Skeletal muscle satellite cell (primary cell): ENCODE results near the gene CTIF.

Experiments
- H3K27me3 ChIP-seq: 2 replicates; pipeline ENCODE4 v1.7.0; 2013; ENCODE audit warnings: low read length; ENCODE audit not compliant: control insufficient read depth, insufficient read depth
- H3K36me3 ChIP-seq: 2 replicates; pipeline ENCODE4 v1.7.0; 2013; ENCODE audit warnings: mild to moderate bottlenecking, control low read depth, low read length; ENCODE audit not compliant: insufficient read depth
- H3K4me1 ChIP-seq: 2 replicates; pipeline ENCODE4 v1.7.0; 2013; ENCODE audit warnings: low read length; ENCODE audit not compliant: control insufficient read depth, insufficient read depth
- H3K4me2 ChIP-seq: 2 replicates; pipeline ENCODE4 v1.7.0; 2013; ENCODE audit warnings: mild to moderate bottlenecking, low read length
- H3K4me3 ChIP-seq: 2 replicates; pipeline ENCODE4 v1.7.0; 2013; ENCODE audit warnings: low read length
- H3K9ac ChIP-seq: 2 replicates; pipeline ENCODE4 v1.7.0; 2013; ENCODE audit warnings: mild to moderate bottlenecking, low read depth, low read length, moderate library complexity
- H3K9me3 ChIP-seq: replicated peaks from 2 replicates; pipeline ENCODE4 v1.7.0; 2013; ENCODE audit warnings: mild to moderate bottlenecking, control low read depth, low read length

The CTIF gene

DNA sequence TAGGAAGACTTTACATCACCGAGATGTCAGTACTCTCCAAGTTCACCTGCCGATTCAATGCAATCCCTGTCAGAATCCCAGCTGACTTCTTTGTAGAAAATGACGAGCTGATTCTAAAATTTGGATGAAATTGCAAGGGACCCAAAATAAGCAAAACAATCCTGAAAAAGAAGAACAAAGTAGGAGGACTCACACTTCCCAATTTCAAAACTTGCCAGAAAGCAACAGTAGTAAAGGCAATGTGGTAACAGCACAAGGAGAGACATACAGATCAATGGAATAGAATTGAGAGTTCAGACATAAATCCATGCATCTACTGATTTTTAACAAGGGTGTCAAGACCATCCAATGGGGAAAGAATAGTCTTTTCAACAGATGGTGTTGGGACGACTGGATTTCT lies 359.7 kb downstream of the CTIF start:
- Histone ChIP-seq H3K4me2 (no peak overlapping the region), H3K9me3 (no peaks in the 10 kb centered on the region), H3K36me3 (no peaks in the 10 kb centered on the region), H3K27me3 (no peaks in the 10 kb centered on the region), H3K4me3 (no peak overlapping the region), H3K9ac (no peak overlapping the region), H3K4me1 (peaks cover 33% of the 10 kb centered on the region)

- Histone ChIP-seq H3K36me3 (no peaks in the 10 kb centered on the region), H3K4me2 (no peak overlapping the region), H3K9ac (no peak overlapping the region), H3K9me3 (peaks cover 3% of the 10 kb centered on the region), H3K4me3 (no peak overlapping the region), H3K4me1 (peaks cover 45% of the 10 kb centered on the region), H3K27me3 (no peaks in the 10 kb centered on the region)
Measured at GRCh38 chr18:48899558-48900174, 360.8 kb downstream of the CTIF start.

DNA sequence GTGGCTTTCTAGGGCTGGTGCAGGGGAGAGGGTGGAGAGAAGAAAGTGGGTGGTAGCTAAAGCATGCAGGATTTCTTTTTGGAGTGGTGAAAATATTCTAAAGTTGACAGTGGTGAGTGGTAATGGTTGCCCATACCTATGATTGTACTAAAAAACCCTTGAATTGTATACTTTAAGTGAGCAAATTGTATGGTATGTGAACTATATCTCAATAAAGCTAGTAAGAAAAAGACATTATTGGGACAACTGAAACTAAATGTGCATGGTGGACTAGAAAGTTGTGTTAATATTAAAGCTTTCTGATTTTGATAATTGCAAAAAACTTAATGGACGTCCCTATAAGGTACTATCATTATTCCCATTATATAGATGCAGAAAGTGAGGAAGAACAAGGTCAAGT lies 361.6 kb downstream of the CTIF start:
- Histone ChIP-seq H3K27me3 (no peaks in the 10 kb centered on the region), H3K4me1 (peaks cover 50% of the 10 kb centered on the region)

DNA sequence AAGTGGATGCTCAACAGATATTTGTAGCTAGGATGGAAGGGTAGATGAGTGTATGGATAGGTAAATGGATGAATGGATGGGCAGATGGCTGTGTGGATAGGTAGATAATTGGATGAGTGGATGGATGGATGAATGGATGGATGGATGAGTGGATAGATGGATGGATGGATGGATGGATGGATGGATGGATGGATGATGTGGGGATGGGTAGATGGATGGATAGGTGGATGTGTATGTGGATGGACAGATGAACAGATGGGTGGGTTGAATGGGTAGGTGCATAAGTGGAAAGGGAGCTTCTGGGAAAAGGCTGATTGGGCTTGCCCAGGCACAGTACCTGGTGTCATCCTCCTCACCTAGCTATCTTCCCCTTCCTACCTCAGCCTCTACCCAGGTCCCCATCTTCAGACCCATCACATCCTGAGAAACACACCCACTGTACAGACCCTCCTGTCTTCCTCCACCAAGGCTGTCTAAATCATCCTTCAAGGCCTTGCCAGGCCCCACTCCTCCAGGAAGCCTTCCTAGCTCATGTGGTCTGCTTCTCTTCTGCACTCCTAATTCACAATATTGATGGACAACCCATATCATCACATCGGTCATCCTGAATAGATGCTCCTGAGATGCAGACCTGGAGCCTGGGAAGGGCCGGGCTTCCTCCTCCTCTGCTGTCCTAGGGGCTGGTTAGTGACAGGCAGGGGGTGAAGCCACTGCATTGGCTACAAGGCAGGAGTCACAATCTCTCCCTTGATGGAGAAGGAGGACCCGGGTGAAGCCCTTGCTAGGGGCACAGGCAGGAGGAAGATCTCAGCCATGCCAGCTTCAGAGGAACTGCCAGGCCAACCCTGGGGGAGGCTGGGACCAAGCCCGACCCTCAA lies 362.6 kb downstream of the CTIF start:
- H3K9ac ChIP-seq: peak overlapping the region; percentile 83
- no peaks in the 10 kb centered on the region for H3K27me3 ChIP-seq
- peaks cover 9% of the 10 kb centered on the region for H3K9me3 ChIP-seq
- H3K4me3 ChIP-seq: no peak overlapping the region
- H3K36me3 ChIP-seq: no peaks in the 10 kb centered on the region
- peaks cover 54% of the 10 kb centered on the region for H3K4me1 ChIP-seq
- H3K4me2 ChIP-seq: peak overlapping the region; percentile 52

More for the DNA sequence above, 361.6 kb downstream of the CTIF start:
- Histone ChIP-seq H3K36me3 (no peaks in the 10 kb centered on the region), H3K9me3 (peaks cover 9% of the 10 kb centered on the region), H3K4me2 (no peak overlapping the region), H3K4me3 (no peak overlapping the region), H3K9ac (no peak overlapping the region)

DNA sequence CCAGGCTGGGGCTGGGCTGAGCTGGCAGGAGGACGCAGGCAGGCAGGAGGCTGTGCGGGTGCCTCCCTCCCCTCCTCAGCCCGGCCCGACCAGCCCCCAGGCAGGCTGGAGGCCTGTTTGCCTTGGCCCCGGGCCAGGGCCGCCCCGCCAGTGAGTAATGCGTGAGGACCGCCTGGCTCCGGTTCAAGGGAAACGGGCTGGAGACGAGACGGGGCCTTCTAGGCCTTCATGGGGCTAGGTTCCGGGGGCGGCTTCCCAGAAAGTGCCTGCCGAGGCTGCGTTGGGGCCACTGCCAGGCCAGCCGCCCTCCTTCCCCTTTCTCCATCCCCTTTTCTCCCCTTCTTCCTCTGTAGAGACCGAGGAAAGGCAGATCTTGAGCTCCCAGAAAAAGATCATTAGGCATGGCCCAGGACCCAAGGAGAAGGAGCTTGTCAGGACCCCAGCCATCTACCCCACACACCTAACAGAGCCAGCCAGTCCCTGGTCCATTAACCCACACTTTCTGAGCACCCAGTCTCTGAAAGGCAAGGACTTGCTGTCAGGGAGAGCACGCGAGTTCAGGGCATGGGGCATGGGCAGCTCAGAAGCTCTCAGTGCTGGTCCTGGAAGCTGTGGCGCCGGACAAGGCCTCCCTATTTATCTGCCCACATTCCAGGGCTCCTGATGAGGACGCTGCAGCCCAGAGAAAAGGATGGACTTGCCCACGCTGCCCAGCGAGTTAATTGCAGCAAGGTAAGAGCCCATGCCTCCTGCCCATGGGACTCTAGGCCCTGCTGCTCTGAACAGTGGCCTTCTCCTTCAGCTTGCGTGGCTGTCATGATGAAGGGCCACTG lies 363.4 kb downstream of the CTIF start:
- peaks cover 46% of the 10 kb centered on the region for H3K4me1 ChIP-seq
- peak overlapping the region; percentile 47 for H3K4me3 ChIP-seq
- peak overlapping the region; percentile 83 for H3K9ac ChIP-seq
- H3K27me3 ChIP-seq: no peaks in the 10 kb centered on the region
- H3K9me3 ChIP-seq: peaks cover 9% of the 10 kb centered on the region
- no peaks in the 10 kb centered on the region for H3K36me3 ChIP-seq
- peak overlapping the region; percentile 57 for H3K4me2 ChIP-seq

DNA sequence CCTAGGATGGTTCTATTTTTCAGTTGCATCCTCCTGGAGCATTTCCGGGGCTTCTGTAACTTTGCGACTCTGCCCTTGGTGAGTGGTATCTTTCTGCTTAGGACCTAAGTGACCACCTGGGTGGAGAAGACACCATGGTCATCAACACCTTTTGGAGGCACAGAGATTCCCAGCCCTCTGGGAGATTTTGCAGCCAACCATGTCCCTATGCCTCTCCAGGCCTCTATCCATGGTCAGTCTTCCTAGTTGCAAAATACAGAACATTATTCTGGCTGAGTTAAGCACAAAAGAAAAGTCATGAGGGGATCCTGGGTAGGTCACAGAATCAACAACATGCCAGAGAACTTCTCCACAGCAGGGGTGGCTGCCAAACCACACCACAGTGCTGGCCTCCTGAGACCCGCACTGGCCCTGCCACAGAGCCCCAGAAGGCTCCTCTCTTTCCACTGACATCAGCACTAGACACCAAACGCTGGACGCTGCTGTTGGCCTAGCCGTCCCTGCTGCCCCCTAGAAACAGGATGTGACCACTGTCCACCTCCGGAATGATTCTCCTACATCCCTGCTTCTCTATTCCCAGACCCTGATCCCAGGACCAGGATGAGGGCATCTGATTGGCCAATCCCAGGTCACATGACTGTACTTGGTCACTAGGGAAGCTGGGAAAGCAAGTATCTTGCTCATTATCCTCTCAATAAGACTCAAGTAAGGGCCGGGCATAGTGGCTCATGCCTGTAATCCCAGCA lies 364.2 kb downstream of the CTIF start:
- Histone ChIP-seq H3K36me3 (no peaks in the 10 kb centered on the region), H3K9ac (peak overlapping the region; percentile 83), H3K4me2 (peak overlapping the region; percentile 57), H3K27me3 (no peaks in the 10 kb centered on the region), H3K4me1 (peaks cover 46% of the 10 kb centered on the region), H3K4me3 (peak overlapping the region; percentile 47), H3K9me3 (peaks cover 9% of the 10 kb centered on the region)

DNA sequence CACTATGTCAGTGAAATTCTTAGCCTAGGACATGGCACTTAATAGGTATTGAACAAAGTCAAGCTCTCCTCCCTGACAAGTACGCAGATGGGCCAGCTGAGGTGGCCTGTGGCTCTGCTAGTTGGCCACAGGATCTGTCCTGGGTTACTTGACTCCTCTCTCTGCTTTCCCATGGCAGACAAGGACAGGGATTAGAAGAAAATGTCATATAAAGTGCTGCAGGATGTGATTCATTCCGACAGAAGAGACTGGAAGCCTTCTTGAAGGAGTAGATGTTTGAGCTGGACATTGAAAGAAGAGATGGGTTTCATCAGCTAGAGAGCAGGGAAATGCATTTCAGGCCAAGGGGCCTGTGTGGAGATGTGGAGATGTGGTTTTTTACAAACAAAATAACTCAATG lies 365.3 kb downstream of the CTIF start:
- no peak overlapping the region for H3K4me2 ChIP-seq
- H3K4me3 ChIP-seq: no peak overlapping the region
- H3K9me3 ChIP-seq: peaks cover 9% of the 10 kb centered on the region
- H3K4me1 ChIP-seq: peaks cover 46% of the 10 kb centered on the region
- no peak overlapping the region for H3K9ac ChIP-seq
- no peaks in the 10 kb centered on the region for H3K36me3 ChIP-seq
- no peaks in the 10 kb centered on the region for H3K27me3 ChIP-seq

- no peak overlapping the region for H3K4me3 ChIP-seq
- peaks cover 46% of the 10 kb centered on the region for H3K4me1 ChIP-seq
- no peak overlapping the region for H3K9ac ChIP-seq
- peaks cover 9% of the 10 kb centered on the region for H3K9me3 ChIP-seq
- no peaks in the 10 kb centered on the region for H3K36me3 ChIP-seq
- H3K4me2 ChIP-seq: no peak overlapping the region
- no peaks in the 10 kb centered on the region for H3K27me3 ChIP-seq
Measured at GRCh38 chr18:48904847-48905394, 366.1 kb downstream of the CTIF start.

GRCh38 chr18:48905513-48905912 lies 366.7 kb downstream of the CTIF start:
- H3K9ac ChIP-seq: no peak overlapping the region
- peaks cover 9% of the 10 kb centered on the region for H3K9me3 ChIP-seq
- peaks cover 46% of the 10 kb centered on the region for H3K4me1 ChIP-seq
- H3K27me3 ChIP-seq: no peaks in the 10 kb centered on the region
- no peak overlapping the region for H3K4me3 ChIP-seq
- no peak overlapping the region for H3K4me2 ChIP-seq
- no peaks in the 10 kb centered on the region for H3K36me3 ChIP-seq

- Histone ChIP-seq H3K9me3 (peaks cover 9% of the 10 kb centered on the region), H3K4me3 (no peak overlapping the region), H3K4me2 (no peak overlapping the region), H3K27me3 (no peaks in the 10 kb centered on the region), H3K4me1 (peaks cover 18% of the 10 kb centered on the region), H3K36me3 (no peaks in the 10 kb centered on the region), H3K9ac (no peak overlapping the region)
Measured at GRCh38 chr18:48908916-48909315, 370.1 kb downstream of the CTIF start.
